ENCODE results near the gene BTBD7.

Gene BTBD7

DNA sequence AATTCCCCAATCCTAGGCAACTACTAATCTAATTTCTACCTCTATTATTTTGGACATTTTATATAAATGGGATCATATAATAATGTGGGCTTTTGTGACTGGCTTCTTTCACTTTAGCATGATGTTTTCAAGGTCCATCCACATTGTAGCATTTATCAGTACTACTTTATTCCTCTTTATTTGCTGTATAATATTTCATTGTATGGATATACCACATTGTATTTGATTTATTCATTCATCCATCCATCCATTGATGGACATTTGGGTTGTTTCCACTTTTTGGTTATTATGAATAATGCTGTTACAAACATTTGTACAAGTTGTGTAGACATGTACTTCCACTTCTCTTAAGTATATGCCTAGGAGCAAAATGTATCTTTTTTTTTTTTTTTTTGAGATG is 17.3 kb downstream of the BTBD7 start:
- TF ChIP-seq, protein P1, sequence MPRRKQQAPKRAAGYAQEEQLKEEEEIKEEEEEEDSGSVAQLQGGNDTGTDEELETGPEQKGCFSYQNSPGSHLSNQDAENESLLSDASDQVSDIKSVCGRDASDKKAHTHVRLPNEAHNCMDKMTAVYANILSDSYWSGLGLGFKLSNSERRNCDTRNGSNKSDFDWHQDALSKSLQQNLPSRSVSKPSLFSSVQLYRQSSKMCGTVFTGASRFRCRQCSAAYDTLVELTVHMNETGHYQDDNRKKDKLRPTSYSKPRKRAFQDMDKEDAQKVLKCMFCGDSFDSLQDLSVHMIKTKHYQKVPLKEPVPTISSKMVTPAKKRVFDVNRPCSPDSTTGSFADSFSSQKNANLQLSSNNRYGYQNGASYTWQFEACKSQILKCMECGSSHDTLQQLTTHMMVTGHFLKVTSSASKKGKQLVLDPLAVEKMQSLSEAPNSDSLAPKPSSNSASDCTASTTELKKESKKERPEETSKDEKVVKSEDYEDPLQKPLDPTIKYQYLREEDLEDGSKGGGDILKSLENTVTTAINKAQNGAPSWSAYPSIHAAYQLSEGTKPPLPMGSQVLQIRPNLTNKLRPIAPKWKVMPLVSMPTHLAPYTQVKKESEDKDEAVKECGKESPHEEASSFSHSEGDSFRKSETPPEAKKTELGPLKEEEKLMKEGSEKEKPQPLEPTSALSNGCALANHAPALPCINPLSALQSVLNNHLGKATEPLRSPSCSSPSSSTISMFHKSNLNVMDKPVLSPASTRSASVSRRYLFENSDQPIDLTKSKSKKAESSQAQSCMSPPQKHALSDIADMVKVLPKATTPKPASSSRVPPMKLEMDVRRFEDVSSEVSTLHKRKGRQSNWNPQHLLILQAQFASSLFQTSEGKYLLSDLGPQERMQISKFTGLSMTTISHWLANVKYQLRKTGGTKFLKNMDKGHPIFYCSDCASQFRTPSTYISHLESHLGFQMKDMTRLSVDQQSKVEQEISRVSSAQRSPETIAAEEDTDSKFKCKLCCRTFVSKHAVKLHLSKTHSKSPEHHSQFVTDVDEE (CRISPR knock-in tag; IDR thresholded peaks at IDR 0.05): no peak
- no peak for TF ChIP-seq PPARA (CRISPR knock-in tag; IDR thresholded peaks at IDR 0.05; ENCODE audit: borderline replicate concordance)
- no peak for TF ChIP-seq GLIS3 (CRISPR knock-in tag; IDR thresholded peaks at IDR 0.05)
- TF ChIP-seq, protein P2, sequence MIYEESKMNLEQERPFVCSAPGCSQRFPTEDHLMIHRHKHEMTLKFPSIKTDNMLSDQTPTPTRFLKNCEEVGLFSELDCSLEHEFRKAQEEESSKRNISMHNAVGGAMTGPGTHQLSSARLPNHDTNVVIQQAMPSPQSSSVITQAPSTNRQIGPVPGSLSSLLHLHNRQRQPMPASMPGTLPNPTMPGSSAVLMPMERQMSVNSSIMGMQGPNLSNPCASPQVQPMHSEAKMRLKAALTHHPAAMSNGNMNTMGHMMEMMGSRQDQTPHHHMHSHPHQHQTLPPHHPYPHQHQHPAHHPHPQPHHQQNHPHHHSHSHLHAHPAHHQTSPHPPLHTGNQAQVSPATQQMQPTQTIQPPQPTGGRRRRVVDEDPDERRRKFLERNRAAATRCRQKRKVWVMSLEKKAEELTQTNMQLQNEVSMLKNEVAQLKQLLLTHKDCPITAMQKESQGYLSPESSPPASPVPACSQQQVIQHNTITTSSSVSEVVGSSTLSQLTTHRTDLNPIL (CRISPR knock-in tag; IDR thresholded peaks at IDR 0.05; ENCODE audit: low read depth): no peak
- no peak for TF ChIP-seq ZNF70 (CRISPR knock-in tag; IDR thresholded peaks at IDR 0.05)
- peak; percentile 96 for TF ChIP-seq ZNF8 (CRISPR knock-in tag; IDR thresholded peaks at IDR 0.05)
- TF ChIP-seq TOX (CRISPR knock-in tag; IDR thresholded peaks at IDR 0.05; ENCODE audit: borderline replicate concordance): no peak
- TF ChIP-seq ZC3H10 (CRISPR knock-in tag; IDR thresholded peaks at IDR 0.05): no peak
- TF ChIP-seq ESRRG (CRISPR knock-in tag; IDR thresholded peaks at IDR 0.05): no peak
- ATAC-seq: no peak

DNA sequence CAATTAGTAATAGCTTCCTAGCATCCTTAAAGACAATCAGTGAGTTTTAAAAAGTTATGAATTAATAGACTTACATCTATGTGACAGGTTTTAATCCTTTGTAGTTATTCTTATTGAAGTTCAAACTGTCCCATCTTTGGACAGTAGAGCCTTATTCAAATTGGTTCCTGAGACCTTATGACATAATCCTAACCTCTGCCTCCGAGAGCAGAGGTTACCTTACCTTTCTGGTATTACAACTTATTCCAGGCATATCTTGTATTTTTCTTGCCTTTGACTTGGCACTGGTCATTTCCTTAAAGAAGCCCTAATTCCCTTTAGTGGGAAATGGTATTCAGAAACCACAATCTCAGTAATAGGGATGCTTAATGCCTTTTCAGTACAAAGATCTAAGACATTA is 21.8 kb downstream of the BTBD7 start:
- no peak for ATAC-seq
- TF ChIP-seq TOX (CRISPR knock-in tag; IDR thresholded peaks at IDR 0.05; ENCODE audit: borderline replicate concordance): no peak
- TF ChIP-seq, protein P1 (CRISPR knock-in tag; IDR thresholded peaks at IDR 0.05): no peak
- no peak for TF ChIP-seq ZNF565 (CRISPR knock-in tag; conservative IDR thresholded peaks at IDR 0.05; ENCODE audit: low read depth)
- TF ChIP-seq ZFP3 (CRISPR knock-in tag; IDR thresholded peaks at IDR 0.05): no peak
- no peak for TF ChIP-seq ZNF70 (CRISPR knock-in tag; IDR thresholded peaks at IDR 0.05)
- TF ChIP-seq, protein P3, sequence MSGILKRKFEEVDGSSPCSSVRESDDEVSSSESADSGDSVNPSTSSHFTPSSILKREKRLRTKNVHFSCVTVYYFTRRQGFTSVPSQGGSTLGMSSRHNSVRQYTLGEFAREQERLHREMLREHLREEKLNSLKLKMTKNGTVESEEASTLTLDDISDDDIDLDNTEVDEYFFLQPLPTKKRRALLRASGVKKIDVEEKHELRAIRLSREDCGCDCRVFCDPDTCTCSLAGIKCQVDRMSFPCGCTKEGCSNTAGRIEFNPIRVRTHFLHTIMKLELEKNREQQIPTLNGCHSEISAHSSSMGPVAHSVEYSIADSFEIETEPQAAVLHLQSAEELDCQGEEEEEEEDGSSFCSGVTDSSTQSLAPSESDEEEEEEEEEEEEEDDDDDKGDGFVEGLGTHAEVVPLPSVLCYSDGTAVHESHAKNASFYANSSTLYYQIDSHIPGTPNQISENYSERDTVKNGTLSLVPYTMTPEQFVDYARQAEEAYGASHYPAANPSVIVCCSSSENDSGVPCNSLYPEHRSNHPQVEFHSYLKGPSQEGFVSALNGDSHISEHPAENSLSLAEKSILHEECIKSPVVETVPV (CRISPR knock-in tag; IDR thresholded peaks at IDR 0.05): no peak
- TF ChIP-seq ZNF8 (CRISPR knock-in tag; IDR thresholded peaks at IDR 0.05): no peak
- TF ChIP-seq ARNTL (CRISPR knock-in tag; IDR thresholded peaks at IDR 0.05; ENCODE audit: borderline replicate concordance, low read depth): no peak
- TF ChIP-seq ESRRG (CRISPR knock-in tag; IDR thresholded peaks at IDR 0.05): no peak
- no peak for TF ChIP-seq BACH2 (CRISPR knock-in tag; IDR thresholded peaks at IDR 0.05; ENCODE audit: borderline replicate concordance)
- no peak for TF ChIP-seq GLIS3 (CRISPR knock-in tag; IDR thresholded peaks at IDR 0.05)

DNA sequence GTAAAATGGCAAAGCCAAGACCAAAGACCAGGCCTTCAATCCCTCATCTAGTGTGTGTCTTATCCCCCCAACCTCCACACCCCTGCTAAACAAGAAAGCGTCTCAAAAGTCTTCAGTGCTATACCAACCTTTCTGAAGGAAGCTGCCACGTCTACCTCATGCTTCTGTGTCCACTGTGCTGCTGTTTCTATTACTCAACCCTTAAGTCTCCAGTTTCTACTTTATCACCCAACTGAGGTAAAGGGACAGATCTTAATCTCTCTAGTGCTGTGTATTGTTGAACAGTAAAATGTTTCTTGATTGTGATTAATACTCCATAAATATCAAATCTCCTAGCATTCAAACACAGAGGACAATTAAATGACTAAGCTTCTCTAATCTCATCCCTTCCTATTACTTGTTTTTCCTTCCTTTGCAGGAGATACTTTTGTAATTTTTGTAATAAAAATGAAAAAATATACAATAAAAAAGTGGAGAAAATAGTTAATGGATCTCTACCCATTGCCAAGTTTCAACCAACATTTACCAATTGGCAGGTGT is 23.3 kb downstream of the BTBD7 start:
- ATAC-seq: no peak
- TF ChIP-seq, protein P4, sequence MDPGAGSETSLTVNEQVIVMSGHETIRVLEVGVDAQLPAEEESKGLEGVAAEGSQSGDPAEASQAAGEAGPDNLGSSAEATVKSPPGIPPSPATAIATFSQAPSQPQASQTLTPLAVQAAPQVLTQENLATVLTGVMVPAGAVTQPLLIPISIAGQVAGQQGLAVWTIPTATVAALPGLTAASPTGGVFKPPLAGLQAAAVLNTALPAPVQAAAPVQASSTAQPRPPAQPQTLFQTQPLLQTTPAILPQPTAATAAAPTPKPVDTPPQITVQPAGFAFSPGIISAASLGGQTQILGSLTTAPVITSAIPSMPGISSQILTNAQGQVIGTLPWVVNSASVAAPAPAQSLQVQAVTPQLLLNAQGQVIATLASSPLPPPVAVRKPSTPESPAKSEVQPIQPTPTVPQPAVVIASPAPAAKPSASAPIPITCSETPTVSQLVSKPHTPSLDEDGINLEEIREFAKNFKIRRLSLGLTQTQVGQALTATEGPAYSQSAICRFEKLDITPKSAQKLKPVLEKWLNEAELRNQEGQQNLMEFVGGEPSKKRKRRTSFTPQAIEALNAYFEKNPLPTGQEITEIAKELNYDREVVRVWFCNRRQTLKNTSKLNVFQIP (CRISPR knock-in tag; IDR thresholded peaks at IDR 0.05; ENCODE audit: borderline replicate concordance, low read depth): no peak
- no peak for TF ChIP-seq ZNF70 (CRISPR knock-in tag; IDR thresholded peaks at IDR 0.05)

DNA sequence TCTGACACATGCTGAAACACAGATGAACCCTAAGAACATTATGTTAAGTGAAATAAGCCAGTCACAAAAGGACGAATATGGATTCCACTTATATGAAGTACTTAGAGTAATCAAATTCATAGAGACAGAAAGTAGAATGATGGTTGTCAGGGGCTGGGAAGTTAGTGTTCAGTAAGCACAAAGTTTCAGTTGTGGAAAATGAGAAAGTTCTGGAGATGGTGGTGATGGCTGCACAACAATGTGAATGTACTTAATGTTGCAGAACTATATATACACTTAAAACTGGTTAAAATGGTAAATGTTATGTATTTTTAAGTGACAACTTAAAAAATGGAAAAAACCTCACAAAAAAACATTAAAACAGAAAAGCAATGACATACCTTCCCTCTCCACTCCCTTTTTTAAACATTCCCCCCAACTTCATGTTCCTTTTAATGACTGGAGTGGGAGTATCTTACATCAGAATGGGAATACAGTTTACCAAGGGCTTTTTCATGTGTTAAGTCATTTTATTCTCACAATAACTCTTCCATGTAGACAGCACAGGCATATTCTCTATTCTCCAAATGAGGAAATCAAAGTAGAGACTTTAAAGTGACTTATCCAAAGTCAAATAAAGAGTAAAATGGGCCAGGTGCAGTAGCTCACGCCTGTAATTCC is 24.0 kb downstream of the BTBD7 start:
- ATAC-seq: no peak
- TF ChIP-seq, protein P3 (CRISPR knock-in tag; IDR thresholded peaks at IDR 0.05): no peak
- TF ChIP-seq, protein P5, sequence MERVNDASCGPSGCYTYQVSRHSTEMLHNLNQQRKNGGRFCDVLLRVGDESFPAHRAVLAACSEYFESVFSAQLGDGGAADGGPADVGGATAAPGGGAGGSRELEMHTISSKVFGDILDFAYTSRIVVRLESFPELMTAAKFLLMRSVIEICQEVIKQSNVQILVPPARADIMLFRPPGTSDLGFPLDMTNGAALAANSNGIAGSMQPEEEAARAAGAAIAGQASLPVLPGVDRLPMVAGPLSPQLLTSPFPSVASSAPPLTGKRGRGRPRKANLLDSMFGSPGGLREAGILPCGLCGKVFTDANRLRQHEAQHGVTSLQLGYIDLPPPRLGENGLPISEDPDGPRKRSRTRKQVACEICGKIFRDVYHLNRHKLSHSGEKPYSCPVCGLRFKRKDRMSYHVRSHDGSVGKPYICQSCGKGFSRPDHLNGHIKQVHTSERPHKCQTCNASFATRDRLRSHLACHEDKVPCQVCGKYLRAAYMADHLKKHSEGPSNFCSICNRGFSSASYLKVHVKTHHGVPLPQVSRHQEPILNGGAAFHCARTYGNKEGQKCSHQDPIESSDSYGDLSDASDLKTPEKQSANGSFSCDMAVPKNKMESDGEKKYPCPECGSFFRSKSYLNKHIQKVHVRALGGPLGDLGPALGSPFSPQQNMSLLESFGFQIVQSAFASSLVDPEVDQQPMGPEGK (CRISPR knock-in tag; IDR thresholded peaks at IDR 0.05; ENCODE audit: borderline replicate concordance): no peak
